Activated CD8-positive, alpha-beta memory T cell treated with anti-CD3 and anti-CD28 coated beads for 48 hours (primary cell): ENCODE data around the gene BAIAP2.

Experiments
- DNase-seq, 3 experiments: peaks; one replicate each; pipeline ENCODE4 v3.0.0-alpha.2; 2020; ENCODE audit warnings: low read depth in 2 of 3, low spot score in 2 of 3

Gene BAIAP2

GRCh38 chr17:81034779-81035520 is at the start of gene BAIAP2:
TSS of gene BAIAP2 (plus strand) at chr17:81035151. CDS start at chr17:81035255, 104 bp downstream.
- peak; percentile 92 to 98 (median 94) for DNase-seq

GRCh38 chr17:80986046-80986445 is 48.9 kb upstream of the BAIAP2 start:
- DNase-seq: no peak

- DNase-seq: no peak
Observed at GRCh38 chr17:80986816-80987475, 48.0 kb upstream of the BAIAP2 start.

- no peak for DNase-seq
Observed at GRCh38 chr17:80987941-80988461, 47.0 kb upstream of the BAIAP2 start.

GRCh38 chr17:80989586-80989913 is 45.4 kb upstream of the BAIAP2 start:
- no peak for DNase-seq

- DNase-seq: no peak
Observed at GRCh38 chr17:80990921-80991644, 43.9 kb upstream of the BAIAP2 start.

GRCh38 chr17:80991645-80992076 is 43.3 kb upstream of the BAIAP2 start, which contains the start of gene CHMP6:
TSS of gene CHMP6 (plus strand) at chr17:80991841. CDS start at chr17:80991919, 78 bp downstream.
- peak in 2 of 3 experiments; percentile 49 to 54 for DNase-seq

GRCh38 chr17:80992077-80992947 is 42.6 kb upstream of the BAIAP2 start:
- DNase-seq: no peak

GRCh38 chr17:80992948-80993624 is 41.9 kb upstream of the BAIAP2 start:
- DNase-seq: no peak

- no peak for DNase-seq
Observed at GRCh38 chr17:80995131-80995530, 39.8 kb upstream of the BAIAP2 start.

- no peak for DNase-seq
Observed at GRCh38 chr17:80996422-80997305, 38.3 kb upstream of the BAIAP2 start.

- no peak for DNase-seq
Observed at GRCh38 chr17:80997424-80998117, 37.4 kb upstream of the BAIAP2 start.

GRCh38 chr17:80998118-80998747 is 36.7 kb upstream of the BAIAP2 start:
- no peak for DNase-seq

GRCh38 chr17:80998748-80999535 is 36.0 kb upstream of the BAIAP2 start:
- DNase-seq: no peak

- no peak for DNase-seq
Observed at GRCh38 chr17:80999536-81000333, 35.2 kb upstream of the BAIAP2 start.

- DNase-seq: no peak
Observed at GRCh38 chr17:81000334-81000630, 34.7 kb upstream of the BAIAP2 start.
